EH (cell line): ENCODE measurements around the gene POM121.
"Not testable (repeated sequence)": the region's sequence is repeated elsewhere in the genome, so short reads cannot be mapped to it uniquely, and the experiment has no call there.

Experiments
- DNase-seq: peaks from one replicate; pipeline ENCODE4 v3.0.0-alpha.2; 2015; ENCODE audit warnings: low read depth

POM121 gene

DNA sequence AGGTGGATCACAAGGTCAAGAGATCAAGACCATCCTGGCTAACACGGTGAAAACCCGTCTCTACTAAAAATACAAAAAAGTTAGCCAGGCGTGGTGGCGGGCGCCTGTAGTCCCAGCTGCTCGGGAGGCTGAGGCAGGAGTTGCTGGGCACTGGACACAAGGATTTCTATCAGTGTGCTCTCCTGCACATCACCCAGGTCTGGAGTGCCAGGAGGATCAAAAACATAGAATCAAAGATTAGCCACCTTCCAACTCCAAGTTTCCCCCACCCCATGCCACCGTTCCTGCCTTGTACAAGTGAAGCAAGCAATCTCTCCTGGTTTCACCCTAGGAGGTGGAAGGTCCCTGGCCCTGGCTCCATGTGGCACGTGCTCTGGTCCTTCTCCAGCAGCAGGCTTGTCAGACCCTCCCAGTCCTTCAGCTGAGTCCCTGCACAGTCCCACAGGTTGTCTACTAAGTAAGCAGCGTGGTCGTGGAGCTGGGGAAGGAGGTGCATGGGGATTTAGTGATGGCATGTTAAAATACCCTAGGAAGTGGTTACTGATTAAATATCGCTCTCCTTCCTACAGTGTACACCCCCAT, 73.1 kb downstream of the POM121 start:
- not testable (repeated sequence) for DNase-seq
